ENCODE data around the gene EXD2.
"Not testable (repeated sequence)": the region's sequence is repeated elsewhere in the genome, so short reads cannot be mapped to it uniquely, and the experiment has no call there.

The EXD2 gene

DNA sequence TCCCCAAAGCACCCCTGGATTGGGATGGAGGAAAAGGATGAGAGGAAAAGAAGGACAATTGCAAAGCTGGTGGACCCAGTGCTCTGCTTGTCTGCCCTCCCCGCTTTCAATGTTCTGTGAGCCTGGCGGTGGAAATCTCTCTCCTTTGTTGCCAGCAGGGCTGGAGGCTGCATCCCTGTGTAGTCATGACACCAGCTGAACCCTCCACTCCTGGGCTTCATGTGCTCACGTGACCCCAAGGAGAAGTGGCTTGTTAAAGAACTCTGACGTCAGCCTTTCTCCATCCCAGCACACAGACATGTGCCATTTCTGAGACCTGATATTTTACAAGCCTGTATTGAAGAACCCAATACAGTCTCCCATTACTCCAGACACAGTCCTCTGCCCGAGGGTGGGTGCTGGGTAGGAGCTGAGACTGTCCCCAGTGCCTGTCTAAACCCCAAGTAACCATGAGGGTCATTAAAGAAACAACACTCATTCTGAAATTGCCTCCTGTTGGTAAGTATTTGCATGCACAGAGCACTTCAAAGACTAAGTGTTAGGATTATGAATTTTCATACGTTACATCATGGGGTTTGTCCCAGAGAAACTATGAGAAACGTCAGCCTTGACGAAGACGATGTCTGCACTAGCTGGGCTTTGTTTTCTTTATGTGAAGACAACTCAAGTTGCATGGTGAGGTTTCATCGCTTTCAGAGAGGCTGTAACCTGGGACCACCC is 90.3 kb downstream of the EXD2 start:
- DNase-seq (ENCODE audit: low spot score), result no peak

GRCh38 chr14:69282448-69282847 is 91.2 kb downstream of the EXD2 start:
- DNase-seq (ENCODE audit: low spot score), result no peak

DNA sequence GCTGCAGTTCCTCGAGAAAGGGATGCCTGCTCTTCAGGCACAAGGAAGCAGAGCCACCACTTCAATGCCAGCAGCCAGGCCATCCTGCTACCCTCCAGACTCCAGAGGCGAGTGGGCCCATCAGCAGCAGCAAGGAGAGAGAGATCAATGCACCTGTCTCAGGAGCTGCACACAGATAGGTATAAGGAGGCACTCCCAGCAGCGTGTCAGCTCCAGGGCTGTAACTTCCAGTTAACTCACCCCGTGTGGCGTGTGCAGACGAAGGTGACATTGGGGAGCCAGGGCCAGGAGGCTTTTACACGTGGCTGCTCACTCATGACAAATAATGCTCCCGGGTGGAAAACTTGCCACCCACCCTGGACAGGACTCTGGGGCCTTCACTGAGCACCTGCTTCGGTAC is 92.9 kb downstream of the EXD2 start:
- no peak for DNase-seq (ENCODE audit: low spot score)

- DNase-seq (ENCODE audit: low spot score), result no peak
Measured at GRCh38 chr14:69285661-69286255, 94.5 kb downstream of the EXD2 start.

DNA sequence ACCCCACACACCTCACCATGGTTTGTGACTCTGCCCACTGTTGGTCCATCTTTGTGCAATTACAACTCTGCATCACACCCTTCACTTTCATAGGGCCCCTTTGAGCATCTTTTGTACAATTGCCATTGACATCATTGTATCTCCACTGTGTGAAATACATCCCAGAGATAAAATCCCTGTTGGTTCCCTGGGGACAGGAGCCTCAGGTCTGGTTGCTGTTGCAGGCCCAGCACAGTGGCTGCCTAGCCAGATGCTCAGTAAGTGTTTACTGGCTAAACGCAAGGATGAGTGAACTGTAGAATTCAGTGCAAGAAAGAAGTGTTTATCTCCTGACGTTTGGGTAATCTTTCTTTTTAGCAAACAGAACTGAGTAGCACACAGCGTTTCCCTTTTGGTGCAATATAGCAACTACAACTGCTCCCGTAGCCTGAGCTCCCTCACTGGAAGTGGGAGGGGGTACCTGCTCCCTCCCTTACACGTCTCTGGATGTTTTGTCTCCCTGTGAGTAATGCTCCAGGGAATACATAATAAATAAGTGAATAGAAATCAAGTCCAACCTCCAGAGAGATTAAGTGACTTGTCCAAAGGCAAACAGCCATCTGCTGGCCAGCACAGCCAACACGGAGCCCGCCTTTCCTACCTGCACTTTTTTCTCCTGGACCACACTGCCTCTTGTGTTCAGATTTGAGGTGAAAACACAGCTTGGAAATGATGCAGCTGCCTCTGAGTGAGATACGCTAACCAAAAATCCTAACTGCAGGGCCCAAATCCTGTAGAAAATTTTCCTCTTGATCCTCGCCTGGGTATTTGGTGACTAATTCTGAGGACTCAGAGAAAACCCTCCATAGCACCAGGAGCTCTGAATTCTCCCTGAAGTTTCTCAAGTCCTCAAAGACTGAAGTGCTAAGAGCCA is 96.1 kb downstream of the EXD2 start:
- no peak for DNase-seq (ENCODE audit: low spot score)

DNA sequence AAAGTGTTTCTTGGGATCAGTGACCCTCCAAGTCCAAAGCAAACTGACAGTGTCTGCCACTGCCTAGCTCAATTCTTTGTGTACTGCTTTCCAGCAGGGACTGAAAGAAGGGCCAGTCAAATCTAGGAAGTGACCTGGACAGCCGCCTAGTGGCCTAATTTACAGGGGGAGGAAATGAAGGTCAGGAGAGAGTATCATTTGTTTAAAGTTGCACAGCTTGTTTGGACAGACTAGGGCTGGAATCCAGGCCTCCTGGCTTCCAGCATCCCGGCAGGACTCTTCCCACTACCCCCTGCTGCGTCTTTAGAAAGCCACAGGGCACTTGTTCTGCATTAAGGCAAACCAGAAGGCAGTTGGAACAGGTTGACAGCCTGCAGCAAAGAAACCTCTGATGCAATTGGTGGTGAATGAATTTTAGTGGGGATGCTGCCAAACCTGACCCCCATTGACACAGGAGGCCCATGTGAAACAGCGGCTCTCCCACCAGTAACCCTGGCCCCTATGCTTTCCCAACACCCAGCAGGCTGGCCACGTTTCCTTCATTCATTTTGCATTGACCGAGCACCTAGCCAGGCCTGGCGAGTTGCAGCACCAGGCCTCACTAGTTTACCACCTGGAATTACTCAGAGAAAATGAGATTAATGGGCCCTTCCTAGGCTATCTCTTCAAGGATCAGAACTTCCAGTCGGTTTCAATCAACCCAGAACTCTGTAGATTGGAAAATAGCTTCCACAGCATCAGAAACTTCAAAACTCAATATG is 96.9 kb downstream of the EXD2 start:
- no peak for DNase-seq (ENCODE audit: low spot score)

DNA sequence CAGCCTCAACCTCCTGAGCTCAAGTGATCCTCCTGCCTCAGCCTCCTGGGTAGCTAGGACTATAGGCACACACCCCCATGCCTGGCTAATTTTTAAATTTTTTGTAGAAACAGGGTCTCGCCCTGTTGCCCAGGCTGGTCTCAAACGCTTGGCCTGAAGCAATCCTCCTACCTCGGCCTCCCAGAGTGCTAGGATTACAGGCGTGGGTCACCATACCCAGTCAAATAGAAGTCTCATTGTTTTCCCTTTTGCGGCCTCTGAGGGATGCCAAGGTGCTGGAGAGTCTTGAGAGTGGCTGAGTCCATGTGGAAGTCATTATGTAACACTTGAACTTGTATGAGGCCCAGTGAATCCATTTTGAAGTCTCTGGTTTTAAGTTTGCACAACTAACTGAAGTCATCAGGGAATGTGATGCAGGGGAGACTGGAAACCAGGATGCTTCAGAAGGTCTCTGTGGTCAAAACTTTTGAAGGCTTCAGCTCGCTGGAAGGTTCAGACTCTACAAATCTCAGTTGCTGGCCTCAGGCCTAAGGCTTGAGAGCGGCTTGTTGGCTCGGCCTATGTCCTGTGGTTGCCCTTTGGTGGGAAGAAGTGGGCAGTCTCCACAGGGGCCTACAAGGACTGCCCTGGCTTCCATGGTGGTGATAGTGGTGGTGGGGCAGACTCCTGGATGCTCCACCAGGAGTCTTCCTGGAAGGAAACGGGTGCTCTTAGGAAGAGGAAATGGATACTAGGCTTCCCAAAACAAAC is 97.8 kb downstream of the EXD2 start:
- DNase-seq (ENCODE audit: low spot score), result no peak

GRCh38 chr14:69289811-69290520 is 98.7 kb downstream of the EXD2 start:
- DNase-seq (ENCODE audit: low spot score), result no peak

DNA sequence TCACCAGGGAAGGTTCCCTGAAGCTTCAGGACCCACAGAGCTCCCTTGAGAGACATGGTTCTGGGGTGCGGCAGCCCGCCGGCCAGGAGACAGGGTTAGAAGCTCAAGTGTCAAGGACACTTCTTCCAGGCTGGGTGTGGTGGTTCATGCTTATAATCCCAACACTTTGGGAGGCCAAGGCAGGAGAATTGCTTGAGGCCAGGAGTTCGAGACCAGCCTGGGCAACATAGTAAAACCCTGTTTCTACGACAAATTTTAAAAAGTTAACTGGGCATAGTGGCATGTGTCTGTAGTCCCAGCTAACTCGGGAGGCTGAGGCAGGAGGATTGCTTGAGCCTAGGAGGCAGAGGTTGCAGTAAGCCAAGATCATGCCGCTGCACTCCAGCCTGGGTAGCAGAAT is 99.6 kb downstream of the EXD2 start:
- not testable (repeated sequence) for DNase-seq (ENCODE audit: low spot score)

GRCh38 chr14:69291396-69291795 is 100.1 kb downstream of the EXD2 start:
- no peak for DNase-seq (ENCODE audit: low spot score)

DNA sequence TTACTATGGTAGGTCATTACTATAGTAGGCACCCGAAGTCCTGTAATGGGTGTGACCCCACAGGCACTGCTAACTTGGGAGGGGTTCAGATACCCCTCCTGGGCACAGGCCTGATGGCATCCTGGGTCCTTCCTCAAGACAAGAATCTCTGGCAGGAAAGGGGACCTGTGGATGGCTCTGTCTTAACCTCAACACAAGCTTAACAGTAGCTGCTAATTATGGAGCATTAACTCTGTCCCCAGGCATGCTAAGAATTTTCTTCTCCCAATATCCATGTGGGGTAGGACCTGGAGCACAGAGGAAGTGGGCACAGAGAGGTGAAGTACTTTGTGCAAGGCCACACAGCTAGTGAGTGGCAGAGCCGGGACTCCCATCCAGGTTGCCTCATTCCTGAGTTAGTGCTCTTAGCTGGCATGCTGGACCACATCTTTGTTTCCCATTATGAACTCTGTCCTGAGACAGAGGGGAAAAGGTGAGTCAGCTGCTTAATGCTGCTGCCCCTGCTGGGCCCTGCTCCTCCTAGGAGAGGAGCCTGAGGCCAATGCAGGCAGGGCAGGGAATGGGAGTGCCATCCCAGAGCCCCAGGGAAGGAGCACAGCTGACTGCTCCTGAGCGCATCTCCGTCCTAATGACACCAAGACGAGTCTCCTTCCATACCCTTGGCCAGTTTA is 100.7 kb downstream of the EXD2 start:
- DNase-seq (ENCODE audit: low spot score), result no peak
